ENCODE data around the gene NUDT1. TPM values are rescaled to one million over a fixed set of nuclear protein-coding genes. Genes with fewer than 3 reads are reported as not detected.

The NUDT1 gene
- total RNA-seq, 1 experiment from 2014 or later: 117 TPM

- H3K9me3 ChIP-seq (ENCODE audit: low read depth, low read length, poor library complexity, severe bottlenecking): no peaks in the 10 kb centered on the region
- POLR2A ChIA-PET (ENCODE audit: low non-redundant PET): no interaction called here
- intact Hi-C loops (cut with micrococcal nuclease; ENCODE audit: unreplicated experiment): no loop called here
- no peak for TF ChIP-seq EZH2 (IDR thresholded peaks at IDR 0.05; ENCODE audit: borderline replicate concordance, low read depth, low read length, poor library complexity, severe bottlenecking)
- no peak for TF ChIP-seq CTCF (conservative IDR thresholded peaks at IDR 0.05; ENCODE audit: low read depth, low read length)
- peaks cover 51% of the 10 kb centered on the region for H3K36me3 ChIP-seq (ENCODE audit: insufficient read depth, low read length, poor library complexity, severe bottlenecking)
- no peak overlapping the region for H3K27ac ChIP-seq (ENCODE audit: low read depth, low read length, poor library complexity, severe bottlenecking)
- BruUV-seq (replicated peaks): no TSS peak
- H3K27me3 ChIP-seq (replicated peaks; ENCODE audit: insufficient read depth, low read depth, low read length, poor library complexity): no peaks in the 10 kb centered on the region
- CTCF ChIA-PET: interaction anchor here (1.0 kb wide), 1 partner anchor 11 kb away, joined by 4 read pairs; no protein-coding TSS in a partner anchor
- no peak overlapping the region for H3K4me3 ChIP-seq (ENCODE audit: low read depth, low read length, poor library complexity, severe bottlenecking)
- no peaks in the 10 kb centered on the region for H3K4me1 ChIP-seq (ENCODE audit: insufficient read depth, low read length, poor library complexity, severe bottlenecking)
- DNase-seq (ENCODE audit: low spot score): no peak
Observed at GRCh38 chr7:2220954-2221353, 21.1 kb upstream of the NUDT1 start.

DNA sequence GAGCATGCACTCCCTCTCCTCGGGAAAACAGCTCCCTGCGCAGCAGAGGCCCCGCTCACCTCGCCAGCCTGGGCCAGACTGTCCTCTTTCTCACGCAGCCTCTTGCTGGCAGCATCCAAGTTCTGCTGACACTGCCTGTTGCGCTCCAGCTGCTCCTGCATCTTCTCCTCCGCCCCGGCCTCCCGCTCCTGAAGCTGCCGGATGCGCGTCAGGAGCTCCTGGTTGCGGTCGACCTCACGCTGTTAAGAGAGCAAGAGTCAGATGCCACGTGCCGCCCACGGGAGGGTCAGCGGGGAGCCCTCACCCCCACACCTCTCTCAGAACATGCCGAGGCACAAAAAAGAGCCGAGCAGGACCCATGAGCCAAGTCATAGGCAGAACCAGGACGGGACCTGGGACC lies 19.5 kb upstream of the NUDT1 start:
- Histone ChIP-seq H3K27me3 (replicated peaks; ENCODE audit: insufficient read depth, low read depth, low read length, poor library complexity) (no peaks in the 10 kb centered on the region), H3K4me3 (ENCODE audit: low read depth, low read length, poor library complexity, severe bottlenecking) (no peak overlapping the region), H3K36me3 (ENCODE audit: insufficient read depth, low read length, poor library complexity, severe bottlenecking) (peaks cover 41% of the 10 kb centered on the region), H3K9me3 (ENCODE audit: low read depth, low read length, poor library complexity, severe bottlenecking) (no peaks in the 10 kb centered on the region), H3K4me1 (ENCODE audit: insufficient read depth, low read length, poor library complexity, severe bottlenecking) (no peaks in the 10 kb centered on the region), H3K27ac (ENCODE audit: low read depth, low read length, poor library complexity, severe bottlenecking) (no peak overlapping the region)
- intact Hi-C loops (cut with micrococcal nuclease; ENCODE audit: unreplicated experiment): no loop called here
- TF ChIP-seq EZH2 (IDR thresholded peaks at IDR 0.05; ENCODE audit: borderline replicate concordance, low read depth, low read length, poor library complexity, severe bottlenecking) (no peak), CTCF (conservative IDR thresholded peaks at IDR 0.05; ENCODE audit: low read depth, low read length) (no peak)
- ChIA-PET POLR2A (ENCODE audit: low non-redundant PET) (no interaction called here), CTCF (interaction anchor here (0.7 kb wide), 1 partner anchor 209 kb away, joined by 4 read pairs; no protein-coding TSS in a partner anchor)
- DNase-seq (ENCODE audit: low spot score): no peak
- no TSS peak for BruUV-seq (replicated peaks)

GRCh38 chr7:2223321-2223720 lies 18.7 kb upstream of the NUDT1 start:
- H3K36me3 ChIP-seq (ENCODE audit: insufficient read depth, low read length, poor library complexity, severe bottlenecking): peaks cover 42% of the 10 kb centered on the region
- H3K27ac ChIP-seq (ENCODE audit: low read depth, low read length, poor library complexity, severe bottlenecking): no peak overlapping the region
- no peaks in the 10 kb centered on the region for H3K4me1 ChIP-seq (ENCODE audit: insufficient read depth, low read length, poor library complexity, severe bottlenecking)
- no peaks in the 10 kb centered on the region for H3K27me3 ChIP-seq (replicated peaks; ENCODE audit: insufficient read depth, low read depth, low read length, poor library complexity)
- no peak for DNase-seq (ENCODE audit: low spot score)
- no peaks in the 10 kb centered on the region for H3K9me3 ChIP-seq (ENCODE audit: low read depth, low read length, poor library complexity, severe bottlenecking)
- TF ChIP-seq EZH2 (IDR thresholded peaks at IDR 0.05; ENCODE audit: borderline replicate concordance, low read depth, low read length, poor library complexity, severe bottlenecking) (no peak), CTCF (conservative IDR thresholded peaks at IDR 0.05; ENCODE audit: low read depth, low read length) (no peak)
- intact Hi-C loops (cut with micrococcal nuclease; ENCODE audit: unreplicated experiment): no loop called here
- ChIA-PET POLR2A (ENCODE audit: low non-redundant PET) (no interaction called here), CTCF (no interaction called here)
- H3K4me3 ChIP-seq (ENCODE audit: low read depth, low read length, poor library complexity, severe bottlenecking): no peak overlapping the region
- no TSS peak for BruUV-seq (replicated peaks)

All from A673 (cell line).